Large intestine (tissue), 3 donors: ENCODE results near the gene CCDC69. TPM values are rescaled to one million over a fixed set of nuclear protein-coding genes. Genes with fewer than 3 reads are reported as not detected.

Experiments used
- DNase-seq, 2 donors: peaks; one replicate each; pipeline versions ENCODE4 v3.0.0 to v3.0.0-alpha.2; 2013
- H3K27ac ChIP-seq: one replicate; pipeline ENCODE4 v1.5.1; 2013; ENCODE audit warnings: low read length
- H3K27me3 ChIP-seq: 2 replicates; pipeline ENCODE4 v1.6.1; 2013; ENCODE audit warnings: low read length; ENCODE audit not compliant: control insufficient read depth, insufficient read depth
- H3K36me3 ChIP-seq: 2 replicates; pipeline ENCODE4 v1.6.1; 2013; ENCODE audit warnings: low read length; ENCODE audit not compliant: control insufficient read depth, insufficient read depth
- H3K4me1 ChIP-seq: one replicate; pipeline ENCODE4 v1.6.1; 2013; ENCODE audit warnings: low read length; ENCODE audit not compliant: control insufficient read depth, insufficient read depth
- H3K4me3 ChIP-seq: one replicate; pipeline ENCODE4 v1.5.1; 2013; ENCODE audit warnings: low read length
- H3K9me3 ChIP-seq: one replicate; pipeline ENCODE4 v1.6.1; 2013; ENCODE audit warnings: mild to moderate bottlenecking, low read depth, low read length, moderate library complexity; ENCODE audit not compliant: control insufficient read depth
- WGBS: methylation state at CpG from one replicate; pipeline ENCODE4 v1.1.5; 2013; ENCODE audit warnings: low lambda C conversion rate; ENCODE audit not compliant: insufficient coverage; 5-methylcytosine and 5-hydroxymethylcytosine counted together
- polyA plus RNA-seq: library from polyadenylated mRNA; unstranded; fragments of 120-200 nt; gene quantifications from one replicate; pipeline ENCODE4 v1.2.1, GENCODE V29; 2013

Gene CCDC69
- polyA plus RNA-seq, 1 donor: 45.3 TPM

- Histone ChIP-seq H3K4me3 (no peak overlapping the region), H3K4me1 (peaks cover 4% of the 10 kb centered on the region), H3K36me3 (no peaks in the 10 kb centered on the region), H3K9me3 (no peaks in the 10 kb centered on the region), H3K27me3 (no peaks in the 10 kb centered on the region), H3K27ac (no peak overlapping the region)
- WGBS: 85% methylated on average over 5 of the region's 10 CpGs
- DNase-seq: no peak
These were observed 55.1 kb downstream of the CCDC69 start for GRCh38 chr5:151168602-151169344.

GRCh38 chr5:151167022-151167421 lies 56.9 kb downstream of the CCDC69 start:
- no CpG with 5 or more reads among the region's 9 CpGs for WGBS
- Histone ChIP-seq H3K27ac (no peak overlapping the region), H3K4me1 (peaks cover 4% of the 10 kb centered on the region), H3K36me3 (no peaks in the 10 kb centered on the region), H3K9me3 (no peaks in the 10 kb centered on the region), H3K4me3 (no peak overlapping the region), H3K27me3 (no peaks in the 10 kb centered on the region)
- peak in 1 of 2 donors; percentile 42 for DNase-seq

GRCh38 chr5:151164687-151165392 lies 59.1 kb downstream of the CCDC69 start:
- Histone ChIP-seq H3K27me3 (no peaks in the 10 kb centered on the region), H3K36me3 (no peaks in the 10 kb centered on the region), H3K4me3 (no peak overlapping the region), H3K27ac (no peak overlapping the region), H3K9me3 (no peaks in the 10 kb centered on the region), H3K4me1 (no peaks in the 10 kb centered on the region)
- no CpG with 5 or more reads among the region's 8 CpGs for WGBS
- peak; percentile 75 to 78 for DNase-seq

GRCh38 chr5:151162776-151163175 lies 61.1 kb downstream of the CCDC69 start:
- H3K27ac ChIP-seq: no peak overlapping the region
- no CpG with 5 or more reads among the region's 1 CpG for WGBS
- DNase-seq: no peak
- H3K36me3 ChIP-seq: no peaks in the 10 kb centered on the region
- H3K9me3 ChIP-seq: no peaks in the 10 kb centered on the region
- H3K4me3 ChIP-seq: no peak overlapping the region
- peaks cover 7% of the 10 kb centered on the region for H3K4me1 ChIP-seq
- H3K27me3 ChIP-seq: no peaks in the 10 kb centered on the region

- H3K27me3 ChIP-seq: no peaks in the 10 kb centered on the region
- H3K9me3 ChIP-seq: peaks cover 3% of the 10 kb centered on the region
- DNase-seq: no peak
- no peak overlapping the region for H3K27ac ChIP-seq
- H3K4me3 ChIP-seq: no peak overlapping the region
- WGBS: 80% methylated on average over 1 of the region's 9 CpGs
- peaks cover 32% of the 10 kb centered on the region for H3K4me1 ChIP-seq
- H3K36me3 ChIP-seq: no peaks in the 10 kb centered on the region
These were observed 64.1 kb downstream of the CCDC69 start for GRCh38 chr5:151159649-151160373.

- Histone ChIP-seq H3K27me3 (no peaks in the 10 kb centered on the region), H3K4me3 (peak overlapping the region; percentile 90), H3K36me3 (no peaks in the 10 kb centered on the region), H3K4me1 (peaks cover 42% of the 10 kb centered on the region), H3K9me3 (peaks cover 3% of the 10 kb centered on the region), H3K27ac (peak overlapping the region; percentile 55)
- DNase-seq: peak in 1 of 2 donors; percentile 57
- WGBS: 0% methylated on average over 1 of the region's 6 CpGs
These were observed 65.6 kb downstream of the CCDC69 start for GRCh38 chr5:151158287-151158661.

GRCh38 chr5:151157426-151158286 lies 66.2 kb downstream of the CCDC69 start, which contains the start of gene ANXA6:
ANXA6 (minus strand) TSS chr5:151157779; CDS start chr5:151147901, 9,878 bp downstream.
- 0% methylated on average over 1 of the region's 60 CpGs for WGBS
- Histone ChIP-seq H3K4me3 (peak within 1 kb of the TSS; percentile 90), H3K27me3 (no peaks in the 10 kb centered on the region), H3K27ac (peak within 1 kb of the TSS; percentile 76), H3K9me3 (peaks cover 3% of the 10 kb centered on the region), H3K4me1 (peaks cover 42% of the 10 kb centered on the region), H3K36me3 (no peaks in the 10 kb centered on the region)
- DNase-seq: peak; percentile 72 to 85

GRCh38 chr5:151156507-151157420 lies 67.1 kb downstream of the CCDC69 start:
- no peak for DNase-seq
- peak overlapping the region; percentile 90 for H3K4me3 ChIP-seq
- peaks cover 3% of the 10 kb centered on the region for H3K9me3 ChIP-seq
- H3K27ac ChIP-seq: peak overlapping the region; percentile 76
- H3K36me3 ChIP-seq: no peaks in the 10 kb centered on the region
- H3K27me3 ChIP-seq: no peaks in the 10 kb centered on the region
- H3K4me1 ChIP-seq: peaks cover 42% of the 10 kb centered on the region
- no CpG with 5 or more reads among the region's 20 CpGs for WGBS

- Histone ChIP-seq H3K27ac (peak overlapping the region; percentile 76), H3K4me1 (peaks cover 50% of the 10 kb centered on the region), H3K36me3 (no peaks in the 10 kb centered on the region), H3K4me3 (peak overlapping the region; percentile 90), H3K9me3 (peaks cover 3% of the 10 kb centered on the region), H3K27me3 (no peaks in the 10 kb centered on the region)
- no CpG with 5 or more reads among the region's 9 CpGs for WGBS
- DNase-seq: peak; percentile 65 to 76
These were observed 68.0 kb downstream of the CCDC69 start for GRCh38 chr5:151155775-151156506.
